NB4 (cell line): Measurements from ENCODE around the gene ISM1.

Experiments used
- POLR2A ChIP-seq: IDR thresholded peaks from 2 replicates; pipeline ENCODE4 v1.6.1; 2011; ENCODE audit warnings: mild to moderate bottlenecking; ENCODE audit not compliant: insufficient read length; ENCODE audit errors: extremely low read depth
- TF ChIP-seq, protein P1 (sequence below): IDR thresholded peaks from one replicate; pipeline ENCODE4 v1.5.1; 2012; ENCODE audit warnings: low read depth, low read length

DNA sequence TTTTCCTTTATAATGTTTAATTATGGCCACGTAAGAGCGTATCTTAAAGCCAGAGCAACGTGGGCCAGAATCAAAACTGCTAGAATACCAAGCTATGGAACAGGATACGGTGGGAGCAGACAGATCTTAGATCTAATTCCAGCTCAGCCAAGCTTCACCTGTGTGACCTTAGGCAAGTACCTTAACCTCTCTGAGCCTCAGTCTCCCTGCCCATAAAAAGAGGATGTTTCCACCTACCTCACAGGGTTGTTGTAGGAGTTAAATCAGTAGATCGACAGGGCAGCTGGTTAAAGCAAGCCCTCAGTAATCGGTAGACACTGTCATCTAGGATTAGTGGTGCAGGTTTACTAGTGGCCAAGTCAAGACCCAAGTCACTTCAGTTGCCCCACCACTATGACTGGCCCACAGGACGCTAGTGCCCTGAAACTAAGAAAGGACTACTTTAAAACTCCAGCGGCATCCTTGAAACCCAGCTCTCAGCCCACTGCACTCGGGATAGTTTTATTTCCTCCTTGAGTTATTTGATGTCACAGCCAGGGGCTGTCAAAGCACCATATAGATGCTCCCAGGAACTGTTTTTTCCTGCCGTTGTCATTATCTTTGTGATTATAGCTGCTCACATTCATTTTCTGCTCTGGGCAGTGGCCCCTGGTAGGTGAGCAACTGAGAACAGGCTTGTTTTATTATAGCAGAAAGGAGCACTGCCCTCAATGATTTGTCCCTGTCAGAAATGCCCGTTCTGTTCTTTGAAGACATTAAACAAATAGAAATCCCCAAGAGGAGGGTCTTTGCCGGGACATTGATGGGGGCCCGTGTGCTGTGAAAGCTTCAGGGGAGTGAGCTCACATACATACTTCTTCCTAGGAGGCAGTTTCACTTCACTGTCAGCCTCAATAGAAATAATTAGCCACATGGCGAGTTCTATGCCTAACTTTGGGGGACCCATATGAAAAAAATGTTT lies 63.1 kb downstream of the ISM1 start:
- TF ChIP-seq, protein P1, sequence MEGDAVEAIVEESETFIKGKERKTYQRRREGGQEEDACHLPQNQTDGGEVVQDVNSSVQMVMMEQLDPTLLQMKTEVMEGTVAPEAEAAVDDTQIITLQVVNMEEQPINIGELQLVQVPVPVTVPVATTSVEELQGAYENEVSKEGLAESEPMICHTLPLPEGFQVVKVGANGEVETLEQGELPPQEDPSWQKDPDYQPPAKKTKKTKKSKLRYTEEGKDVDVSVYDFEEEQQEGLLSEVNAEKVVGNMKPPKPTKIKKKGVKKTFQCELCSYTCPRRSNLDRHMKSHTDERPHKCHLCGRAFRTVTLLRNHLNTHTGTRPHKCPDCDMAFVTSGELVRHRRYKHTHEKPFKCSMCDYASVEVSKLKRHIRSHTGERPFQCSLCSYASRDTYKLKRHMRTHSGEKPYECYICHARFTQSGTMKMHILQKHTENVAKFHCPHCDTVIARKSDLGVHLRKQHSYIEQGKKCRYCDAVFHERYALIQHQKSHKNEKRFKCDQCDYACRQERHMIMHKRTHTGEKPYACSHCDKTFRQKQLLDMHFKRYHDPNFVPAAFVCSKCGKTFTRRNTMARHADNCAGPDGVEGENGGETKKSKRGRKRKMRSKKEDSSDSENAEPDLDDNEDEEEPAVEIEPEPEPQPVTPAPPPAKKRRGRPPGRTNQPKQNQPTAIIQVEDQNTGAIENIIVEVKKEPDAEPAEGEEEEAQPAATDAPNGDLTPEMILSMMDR: no peak
- no peak for TF ChIP-seq POLR2A
